ENCODE results near the gene ENO3. TPM values are rescaled to one million over a fixed set of nuclear protein-coding genes. Genes with fewer than 3 reads are reported as not detected.

ENO3 gene
- total RNA-seq, 2 experiments from 2014 or later: 17.2 to 20.5 TPM

- Histone ChIP-seq H3K4me1 (ENCODE audit: insufficient read depth, low read length) (peaks cover 71% of the 10 kb centered on the region), H3K9me3 (ENCODE audit: control insufficient read depth in 1 of 2, insufficient read depth in 1 of 2, low read length in 2 of 2) (peaks cover 0 to 3% of the 10 kb centered on the region in 2 experiments), H3K36me3 (ENCODE audit: insufficient read depth, low read length) (peaks cover 51% of the 10 kb centered on the region), H3K4me3 (ENCODE audit: low read length) (peak overlapping the region; percentile 99), H3K27ac (ENCODE audit: low read depth in 1 of 2, low read length in 2 of 2) (peak overlapping the region; percentile 61 to 98), H3K27me3 (ENCODE audit: control insufficient read depth in 1 of 2, insufficient read depth in 2 of 2, low read length in 2 of 2) (no peaks in the 10 kb centered on the region)
- TF ChIP-seq, protein P1, sequence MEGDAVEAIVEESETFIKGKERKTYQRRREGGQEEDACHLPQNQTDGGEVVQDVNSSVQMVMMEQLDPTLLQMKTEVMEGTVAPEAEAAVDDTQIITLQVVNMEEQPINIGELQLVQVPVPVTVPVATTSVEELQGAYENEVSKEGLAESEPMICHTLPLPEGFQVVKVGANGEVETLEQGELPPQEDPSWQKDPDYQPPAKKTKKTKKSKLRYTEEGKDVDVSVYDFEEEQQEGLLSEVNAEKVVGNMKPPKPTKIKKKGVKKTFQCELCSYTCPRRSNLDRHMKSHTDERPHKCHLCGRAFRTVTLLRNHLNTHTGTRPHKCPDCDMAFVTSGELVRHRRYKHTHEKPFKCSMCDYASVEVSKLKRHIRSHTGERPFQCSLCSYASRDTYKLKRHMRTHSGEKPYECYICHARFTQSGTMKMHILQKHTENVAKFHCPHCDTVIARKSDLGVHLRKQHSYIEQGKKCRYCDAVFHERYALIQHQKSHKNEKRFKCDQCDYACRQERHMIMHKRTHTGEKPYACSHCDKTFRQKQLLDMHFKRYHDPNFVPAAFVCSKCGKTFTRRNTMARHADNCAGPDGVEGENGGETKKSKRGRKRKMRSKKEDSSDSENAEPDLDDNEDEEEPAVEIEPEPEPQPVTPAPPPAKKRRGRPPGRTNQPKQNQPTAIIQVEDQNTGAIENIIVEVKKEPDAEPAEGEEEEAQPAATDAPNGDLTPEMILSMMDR (IDR thresholded peaks at IDR 0.05): no peak
- H3K27me3 Mint-ChIP-seq: no peaks in the 10 kb centered on the region
- DNase-seq (no peak), ATAC-seq (ENCODE audit: poor library complexity) (no peak)
- H3K4me3 Mint-ChIP-seq: peak overlapping the region; percentile 99
- no peaks in the 10 kb centered on the region for H3K9me3 Mint-ChIP-seq
- H3K36me3 Mint-ChIP-seq (ENCODE audit: low read depth): peaks cover 69% of the 10 kb centered on the region
- H3K4me1 Mint-ChIP-seq (ENCODE audit: low read depth): peaks cover 72% of the 10 kb centered on the region
- H3K27ac Mint-ChIP-seq: peak overlapping the region; percentile 90
- ChIA-PET POLR2A (interaction anchor here (0.9 to 13.9 kb wide), 8 partner anchors 9 to 103 kb away, joined by 3 to 350 read pairs (median 4); partner anchors contain the start of genes CHRNE, INCA1, KIF1C and SPAG7), CTCF (interaction anchor here (0.7 to 2.3 kb wide), 3 partner anchors 21 to 157 kb away, joined by 3 to 7 read pairs (median 3); partner anchors contain the start of genes CHRNE, GLTPD2 and SPAG7)
- intact Hi-C loops (cut with DNase I, micrococcal nuclease): loop anchor here (5.0 kb wide), 2 partner anchors 101 to 234 kb away; partner anchors contain the start of gene ARRB2 (in 2 of the 2)
Observed at GRCh38 chr17:4945944-4946280, 5.0 kb upstream of the ENO3 start.

- Histone ChIP-seq H3K27me3 (ENCODE audit: control insufficient read depth in 1 of 2, insufficient read depth in 2 of 2, low read length in 2 of 2) (no peaks in the 10 kb centered on the region), H3K4me3 (ENCODE audit: low read length) (peak overlapping the region; percentile 99), H3K27ac (ENCODE audit: low read depth in 1 of 2, low read length in 2 of 2) (peak overlapping the region; percentile 96 to 98), H3K9me3 (ENCODE audit: control insufficient read depth in 1 of 2, insufficient read depth in 1 of 2, low read length in 2 of 2) (peaks cover 0 to 3% of the 10 kb centered on the region in 2 experiments), H3K36me3 (ENCODE audit: insufficient read depth, low read length) (peaks cover 51% of the 10 kb centered on the region), H3K4me1 (ENCODE audit: insufficient read depth, low read length) (peaks cover 70% of the 10 kb centered on the region)
- TF ChIP-seq, protein P1 (IDR thresholded peaks at IDR 0.05): no peak
- no peak for ATAC-seq (ENCODE audit: poor library complexity)
- H3K36me3 Mint-ChIP-seq (ENCODE audit: low read depth): peaks cover 64% of the 10 kb centered on the region
- peaks cover 72% of the 10 kb centered on the region for H3K4me1 Mint-ChIP-seq (ENCODE audit: low read depth)
- H3K9me3 Mint-ChIP-seq: no peaks in the 10 kb centered on the region
- intact Hi-C loops (cut with DNase I, micrococcal nuclease): loop anchor here (5.0 kb wide), 2 partner anchors 101 to 234 kb away; partner anchors contain the start of gene ARRB2 (in 2 of the 2)
- no peaks in the 10 kb centered on the region for H3K27me3 Mint-ChIP-seq
- peak in 2 of 14 experiments; percentile 47 to 51 for DNase-seq
- ChIA-PET CTCF (interaction anchor here (0.8 to 2.3 kb wide), 2 partner anchors 20 to 157 kb away, joined by 3 to 7 read pairs; partner anchors contain the start of genes GLTPD2 and SPAG7), POLR2A (interaction anchor here (0.9 to 13.9 kb wide), 10 partner anchors 8 to 103 kb away, joined by 3 to 350 read pairs (median 6); partner anchors contain the start of genes CHRNE, INCA1, KIF1C and RNF167)
- H3K27ac Mint-ChIP-seq: peak overlapping the region; percentile 90
- H3K4me3 Mint-ChIP-seq: peak overlapping the region; percentile 99
Observed at GRCh38 chr17:4946312-4946976, 4.5 kb upstream of the ENO3 start.

GRCh38 chr17:4947010-4947410 lies 3.9 kb upstream of the ENO3 start:
- DNase-seq: peak in 2 of 14 experiments; percentile 8 to 53
- H3K36me3 ChIP-seq (ENCODE audit: insufficient read depth, low read length): peaks cover 49% of the 10 kb centered on the region
- no peaks in the 10 kb centered on the region for H3K9me3 Mint-ChIP-seq
- ATAC-seq (ENCODE audit: poor library complexity): no peak
- H3K27me3 Mint-ChIP-seq: no peaks in the 10 kb centered on the region
- no peaks in the 10 kb centered on the region for H3K27me3 ChIP-seq (ENCODE audit: control insufficient read depth in 1 of 2, insufficient read depth in 2 of 2, low read length in 2 of 2)
- H3K4me1 ChIP-seq (ENCODE audit: insufficient read depth, low read length): peaks cover 64% of the 10 kb centered on the region
- peaks cover 0 to 3% of the 10 kb centered on the region in 2 experiments for H3K9me3 ChIP-seq (ENCODE audit: control insufficient read depth in 1 of 2, insufficient read depth in 1 of 2, low read length in 2 of 2)
- intact Hi-C loops (cut with DNase I, micrococcal nuclease): loop anchor here (5.0 kb wide), 2 partner anchors 100 to 235 kb away; partner anchors contain the start of gene ARRB2 (in 2 of the 2)
- ChIA-PET CTCF (interaction anchor here (1.2 to 2.3 kb wide), 2 partner anchors 20 to 39 kb away, joined by 3 to 7 read pairs; partner anchors contain the start of gene SPAG7), POLR2A (interaction anchor here (0.7 to 13.9 kb wide), 11 partner anchors 8 to 804 kb away, joined by 3 to 350 read pairs (median 5); partner anchors contain the start of genes C17orf107, CYB5D2, INCA1 and KIF1C)
- H3K4me3 ChIP-seq (ENCODE audit: low read length): peak overlapping the region; percentile 99
- H3K27ac Mint-ChIP-seq: peak overlapping the region; percentile 90
- H3K36me3 Mint-ChIP-seq (ENCODE audit: low read depth): peaks cover 58% of the 10 kb centered on the region
- H3K27ac ChIP-seq (ENCODE audit: low read depth in 1 of 2, low read length in 2 of 2): peak overlapping the region; percentile 96 to 98
- peak overlapping the region; percentile 99 for H3K4me3 Mint-ChIP-seq
- H3K4me1 Mint-ChIP-seq (ENCODE audit: low read depth): peaks cover 68% of the 10 kb centered on the region
- TF ChIP-seq, protein P1 (IDR thresholded peaks at IDR 0.05): no peak
